SU-DHL-6 (cell line): ENCODE measurements around the gene HSPA2.

ENCODE experiments used
- EZH2phosphoT487 ChIP-seq: fragments of 200-600 bp; sonication (generic), shearing (Covaris generic); conservative IDR thresholded peaks from 2 replicates; pipeline ENCODE4 v1.6.1; 2018; ENCODE audit warnings: mild to moderate bottlenecking, antibody characterized with exemption, low read length, moderate library complexity, mixed read lengths
- TF ChIP-seq, protein P1 (sequence below): fragments of 200-600 bp; sonication (generic); IDR thresholded peaks from one replicate; pipeline ENCODE4 v1.5.1; 2017; ENCODE audit warnings: antibody characterized with exemption, mild to moderate bottlenecking, low read length, moderate library complexity; ENCODE audit not compliant: insufficient read depth, poor library complexity, severe bottlenecking

DNA sequence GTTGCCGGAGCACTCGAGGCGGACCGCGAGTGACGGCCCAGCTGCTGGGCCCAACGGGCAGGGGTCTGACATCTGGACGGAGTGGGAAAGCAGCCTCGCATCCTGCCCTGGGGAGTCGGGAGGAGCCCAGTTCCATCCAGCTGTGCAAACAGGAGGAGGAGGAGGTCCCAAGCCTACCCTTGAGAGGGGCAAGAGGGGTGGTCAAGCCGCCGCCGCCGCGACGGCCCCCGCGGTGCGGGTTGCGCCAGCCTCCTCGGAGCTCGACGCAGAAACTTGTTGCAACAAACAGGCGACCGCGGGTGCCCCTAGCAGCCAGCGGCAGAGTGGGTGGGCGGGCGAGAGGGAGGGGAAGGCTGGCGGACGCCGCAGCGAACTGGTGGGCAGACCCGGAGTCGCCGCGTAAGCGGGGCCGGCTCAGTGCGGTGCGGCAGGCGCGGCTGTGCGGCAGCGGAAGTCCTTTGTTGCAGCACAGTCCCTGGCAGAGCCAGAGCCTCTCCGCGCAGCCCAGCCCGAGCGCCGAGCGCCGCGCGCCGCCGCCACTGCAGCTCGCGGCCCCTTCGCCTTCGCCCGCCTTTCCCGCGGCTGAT is 36.1 kb upstream of the HSPA2 start, which contains the start of gene ZBTB1:
- TF ChIP-seq, protein P1, sequence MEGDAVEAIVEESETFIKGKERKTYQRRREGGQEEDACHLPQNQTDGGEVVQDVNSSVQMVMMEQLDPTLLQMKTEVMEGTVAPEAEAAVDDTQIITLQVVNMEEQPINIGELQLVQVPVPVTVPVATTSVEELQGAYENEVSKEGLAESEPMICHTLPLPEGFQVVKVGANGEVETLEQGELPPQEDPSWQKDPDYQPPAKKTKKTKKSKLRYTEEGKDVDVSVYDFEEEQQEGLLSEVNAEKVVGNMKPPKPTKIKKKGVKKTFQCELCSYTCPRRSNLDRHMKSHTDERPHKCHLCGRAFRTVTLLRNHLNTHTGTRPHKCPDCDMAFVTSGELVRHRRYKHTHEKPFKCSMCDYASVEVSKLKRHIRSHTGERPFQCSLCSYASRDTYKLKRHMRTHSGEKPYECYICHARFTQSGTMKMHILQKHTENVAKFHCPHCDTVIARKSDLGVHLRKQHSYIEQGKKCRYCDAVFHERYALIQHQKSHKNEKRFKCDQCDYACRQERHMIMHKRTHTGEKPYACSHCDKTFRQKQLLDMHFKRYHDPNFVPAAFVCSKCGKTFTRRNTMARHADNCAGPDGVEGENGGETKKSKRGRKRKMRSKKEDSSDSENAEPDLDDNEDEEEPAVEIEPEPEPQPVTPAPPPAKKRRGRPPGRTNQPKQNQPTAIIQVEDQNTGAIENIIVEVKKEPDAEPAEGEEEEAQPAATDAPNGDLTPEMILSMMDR: no peak
- no peak for TF ChIP-seq EZH2phosphoT487
